CD4-positive, alpha-beta T cell treated with Interferon gamma for 1 hour (primary cell): ENCODE measurements around the gene INTS15.
A peak's percentile ranks its signal among the peaks of the same experiment; 100 is the strongest.
"Not testable (repeated sequence)": the region's sequence is repeated elsewhere in the genome, so short reads cannot be mapped to it uniquely, and the experiment has no call there.

Source experiments
- DNase-seq: peaks from one replicate; pipeline ENCODE4 v3.0.0-alpha.2; 2020

Gene INTS15

DNA sequence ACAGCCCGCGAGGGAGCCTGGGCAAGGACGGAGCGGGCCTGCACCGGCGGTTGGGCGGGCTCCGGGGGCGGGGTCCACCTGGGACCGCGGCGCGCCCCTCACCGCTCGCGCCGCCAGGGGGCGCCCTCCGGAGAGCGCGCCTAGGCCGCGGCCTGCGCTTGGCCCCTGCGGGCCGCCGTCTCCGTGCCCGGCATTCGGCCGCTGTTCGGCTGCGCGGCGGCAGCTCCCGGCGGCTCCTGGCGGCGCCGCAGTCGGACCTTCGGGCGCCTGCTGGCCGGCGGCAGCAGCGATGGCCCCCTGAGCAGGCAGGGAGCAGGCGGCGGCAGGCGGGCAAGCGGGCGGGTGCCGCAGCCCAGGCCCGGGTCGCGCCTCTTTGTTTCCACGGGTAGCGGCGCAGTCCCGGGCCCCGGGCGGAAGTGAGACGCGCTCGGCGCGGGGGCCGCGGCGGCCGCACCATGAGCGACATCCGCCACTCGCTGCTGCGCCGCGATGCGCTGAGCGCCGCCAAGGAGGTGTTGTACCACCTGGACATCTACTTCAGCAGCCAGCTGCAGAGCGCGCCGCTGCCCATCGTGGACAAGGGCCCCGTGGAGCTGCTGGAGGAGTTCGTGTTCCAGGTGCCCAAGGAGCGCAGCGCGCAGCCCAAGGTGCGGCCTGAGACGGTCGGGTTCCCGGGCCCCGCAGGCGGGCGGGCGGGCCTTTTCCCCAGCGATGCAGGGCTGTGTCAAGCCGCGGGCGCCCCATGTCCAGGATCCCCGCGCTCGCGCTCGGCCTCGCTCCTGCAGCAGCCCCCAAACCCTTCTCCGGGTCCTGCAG lies at the start of gene INTS15:
Gene INTS15, plus strand, starts transcription at position 193 of the 816 bp plus-strand sequence. Its CDS starts 263 bp downstream, at position 456.
- DNase-seq = peak; percentile 79

DNA sequence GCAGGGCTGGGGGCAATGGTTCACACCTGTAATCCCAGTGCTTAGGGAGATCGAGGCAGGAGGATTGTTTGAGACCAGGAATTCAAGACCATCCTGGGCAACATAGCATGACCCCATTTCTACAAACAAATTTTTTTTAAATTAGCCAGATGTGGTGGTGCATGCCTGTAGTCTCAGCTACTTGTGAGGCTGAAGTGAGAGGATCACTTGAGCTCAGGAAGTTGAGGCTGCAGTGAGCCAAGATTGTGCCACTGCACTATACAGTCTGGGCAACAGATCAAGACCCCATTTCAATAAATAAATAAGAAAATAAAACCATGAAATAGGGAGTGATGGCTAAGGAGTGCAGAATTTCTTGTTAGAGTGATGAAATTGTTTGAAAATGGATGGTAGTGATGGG lies 47.5 kb upstream of the INTS15 start:
- DNase-seq = no peak

DNA sequence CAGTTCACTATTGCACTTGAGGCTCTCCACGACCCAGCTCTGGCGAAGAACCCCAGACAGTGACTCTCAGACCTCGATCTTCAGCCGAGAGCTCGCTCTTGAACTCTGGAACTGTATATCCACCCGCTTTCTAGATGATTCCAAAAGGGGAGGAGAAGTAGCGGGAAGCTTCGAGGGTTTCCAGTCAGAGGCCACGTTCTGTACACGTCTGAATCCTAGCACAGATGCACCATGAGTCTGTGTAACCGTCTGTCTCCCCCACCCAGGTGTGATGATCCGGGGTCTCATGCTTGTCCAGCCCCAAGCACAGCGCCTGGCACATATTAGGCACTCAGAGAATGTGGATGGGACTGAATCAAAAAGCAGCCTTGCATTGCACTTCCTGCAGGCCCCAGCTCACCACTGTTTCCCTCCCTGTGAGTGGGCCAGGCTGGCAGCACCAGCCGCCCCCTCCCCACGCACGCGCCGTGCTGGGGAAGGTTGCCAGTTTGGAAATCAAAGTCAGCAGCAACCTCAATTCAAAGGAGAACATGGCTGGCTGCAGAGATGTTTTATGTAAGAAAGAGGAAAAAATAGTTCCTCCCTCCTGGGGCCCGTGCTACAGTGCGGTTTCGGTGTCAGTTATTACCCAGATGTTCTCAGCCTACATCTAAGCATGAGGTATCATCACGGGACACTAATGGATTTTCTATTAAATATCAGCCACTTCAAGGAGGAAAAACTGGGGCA lies 44.3 kb upstream of the INTS15 start:
- DNase-seq = no peak

DNA sequence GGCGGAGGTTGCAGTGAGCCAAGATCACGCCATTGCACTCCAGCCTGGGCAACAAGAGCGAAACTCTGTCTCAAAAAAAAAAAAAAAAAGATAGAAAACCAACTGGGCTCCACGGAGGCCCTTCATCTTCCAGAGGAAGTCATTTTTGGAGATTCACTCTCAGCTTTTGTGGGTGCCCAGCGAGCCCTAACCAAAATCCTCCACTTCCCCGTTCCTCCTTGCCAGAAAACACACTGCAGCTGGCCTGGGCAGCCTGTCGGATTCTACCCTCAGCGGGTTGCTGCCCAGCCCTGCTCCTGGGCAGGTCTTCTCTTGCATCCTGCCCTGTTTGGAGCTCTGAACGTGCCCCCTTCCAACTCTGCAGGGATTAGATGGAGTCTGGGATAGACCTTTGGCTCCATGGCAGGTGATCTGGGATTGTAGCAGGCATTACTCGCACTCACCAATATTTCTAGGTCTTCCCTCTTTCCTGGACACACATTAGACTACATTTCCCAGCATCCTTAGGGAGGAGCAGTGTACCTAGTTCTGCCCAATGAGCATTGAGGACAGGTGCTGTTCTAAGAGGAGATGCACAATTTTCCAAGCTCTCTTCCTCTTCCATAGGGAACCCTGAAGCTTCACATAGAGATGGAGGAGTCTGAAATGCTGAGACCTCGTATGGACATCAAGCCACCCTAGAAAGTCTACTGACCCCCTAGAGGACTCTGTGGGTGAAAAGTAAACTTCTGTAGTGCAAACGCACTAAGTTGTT lies 43.1 kb upstream of the INTS15 start:
- no peak for DNase-seq

DNA sequence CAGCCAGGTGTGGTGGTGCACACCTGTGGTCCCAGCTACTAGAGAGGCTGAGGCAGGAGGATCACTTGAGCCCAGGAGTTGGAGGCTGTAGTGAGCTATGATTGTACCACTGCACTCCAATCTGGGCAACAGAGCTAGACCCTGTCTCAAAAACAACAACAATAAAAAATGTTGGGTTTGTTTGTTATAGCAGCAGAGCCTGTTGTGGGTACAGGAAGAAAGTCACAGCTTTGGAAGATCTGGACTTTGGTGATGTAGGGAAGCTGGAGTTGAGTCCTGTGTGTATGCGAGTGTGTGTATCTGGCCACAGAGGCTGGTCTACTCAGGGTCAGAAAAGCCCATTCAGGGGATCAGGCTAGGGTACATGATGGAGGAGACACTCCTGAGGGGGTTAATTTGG lies 42.4 kb upstream of the INTS15 start:
- DNase-seq = no peak

DNA sequence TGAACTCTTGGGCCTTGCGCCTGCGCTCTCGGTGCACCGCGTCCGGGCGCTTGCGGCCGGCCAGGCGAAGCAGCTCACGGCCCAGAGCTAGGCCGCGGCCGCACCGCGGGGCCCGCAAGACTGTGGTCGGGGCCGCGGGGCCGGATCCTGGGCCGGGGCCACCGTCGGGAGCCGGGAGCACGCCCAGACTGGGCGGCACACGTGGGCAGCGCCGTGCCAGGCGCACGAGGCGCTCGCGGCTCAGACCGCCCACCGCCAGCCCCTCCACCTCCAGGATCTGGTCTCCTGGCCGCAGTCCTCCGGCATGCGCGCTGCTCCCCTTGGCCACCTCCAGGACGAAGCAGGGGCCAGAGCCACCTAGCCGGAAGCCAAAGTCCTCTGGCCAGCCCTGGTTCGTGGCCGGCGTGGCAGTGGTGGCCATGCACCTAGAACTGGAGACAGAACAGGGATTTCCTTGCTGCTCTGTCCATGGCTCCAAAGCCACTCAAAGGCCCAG lies 38.8 kb upstream of the INTS15 start, which contains the start of gene GRID2IP:
Gene GRID2IP, minus strand, starts transcription at position 446 of the 496 bp plus-strand sequence. Its CDS starts 25 bp downstream, at position 421.
- no peak for DNase-seq

DNA sequence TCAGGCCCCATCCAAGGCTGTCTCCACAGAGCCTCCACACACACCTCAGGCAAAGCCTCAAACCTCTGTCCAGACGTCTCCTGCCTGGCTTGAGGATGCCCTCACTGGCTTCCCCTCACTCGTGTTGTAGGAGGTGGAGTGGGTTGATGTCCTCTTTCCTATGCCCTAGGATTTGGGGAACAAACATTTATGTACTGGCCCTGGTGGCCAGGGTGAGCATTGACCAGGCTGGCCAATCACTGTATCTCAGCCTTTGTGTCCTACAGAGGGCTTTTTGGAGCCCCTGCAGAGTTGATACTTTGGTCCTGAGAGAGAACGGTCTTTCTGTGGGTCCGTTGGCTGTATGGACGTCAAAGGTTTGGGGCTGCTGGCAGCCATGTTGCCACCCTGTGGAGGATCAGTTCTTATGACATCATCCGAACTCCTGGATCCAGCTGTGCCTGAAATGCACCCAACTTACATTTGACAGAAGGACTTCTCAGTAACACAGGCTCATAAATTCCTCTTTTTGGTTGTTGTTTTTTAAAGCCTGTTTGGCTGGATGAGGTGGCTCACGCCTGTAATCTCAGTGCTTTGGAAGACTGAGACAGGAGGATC lies 36.3 kb upstream of the INTS15 start:
- DNase-seq = no peak

DNA sequence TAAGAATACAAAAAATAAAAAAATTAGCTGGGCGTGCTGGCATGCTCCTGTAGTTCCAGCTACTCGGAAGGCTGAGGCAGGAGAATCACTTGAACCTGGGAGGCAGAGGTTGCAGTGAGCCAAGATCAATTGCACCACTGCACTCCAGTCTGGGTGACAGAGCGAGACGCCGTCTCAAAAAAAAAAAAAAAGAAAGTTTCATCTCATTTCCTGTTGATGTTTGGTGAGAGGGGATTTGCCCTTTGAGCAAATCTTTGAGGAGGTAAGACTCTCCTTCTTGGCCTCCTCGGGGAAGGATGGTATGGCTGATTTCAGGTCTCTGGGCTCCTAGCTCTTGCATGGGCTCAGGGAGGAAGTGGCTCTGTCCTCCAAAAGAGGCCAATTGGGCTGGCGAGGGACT lies 35.0 kb upstream of the INTS15 start:
- no peak for DNase-seq

DNA sequence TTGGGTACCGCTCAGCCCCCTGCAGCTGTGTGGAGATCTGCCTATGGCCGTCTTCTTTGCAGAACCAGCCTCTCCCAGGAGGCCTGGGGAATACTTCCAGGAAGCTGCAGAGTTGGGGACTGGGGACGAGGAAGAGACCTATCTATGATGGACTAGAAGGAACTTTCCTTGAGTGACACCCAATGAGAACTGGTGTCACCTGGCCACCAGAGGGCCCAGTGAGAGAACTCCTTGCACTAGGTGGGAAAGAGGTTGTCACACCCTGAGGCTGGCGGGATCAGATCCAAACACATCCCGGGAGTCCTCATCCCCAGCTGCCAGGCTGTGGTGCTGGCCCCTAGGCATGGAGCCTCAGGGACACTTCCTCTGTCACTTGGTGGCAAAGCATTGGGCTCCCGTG lies 33.6 kb upstream of the INTS15 start:
- no peak for DNase-seq

DNA sequence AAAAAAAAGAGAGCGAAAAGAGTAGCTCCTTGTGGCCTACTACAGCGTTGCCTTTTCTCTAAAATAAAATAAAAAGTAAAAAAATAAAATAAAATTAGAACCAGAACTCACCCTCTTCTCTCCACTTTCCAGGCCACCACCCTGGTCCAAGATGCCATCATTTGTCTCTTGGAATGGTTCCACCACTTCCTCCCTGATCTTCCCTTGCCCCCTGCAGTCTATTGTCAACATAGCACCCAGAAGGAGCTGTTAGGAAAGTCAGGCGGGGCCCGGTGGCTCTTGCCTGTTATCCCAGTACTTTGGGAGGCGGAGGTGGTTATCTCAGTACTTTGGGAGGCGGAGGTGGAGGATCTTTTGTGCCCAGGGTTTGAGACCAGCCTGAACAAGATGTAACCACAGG lies 31.0 kb upstream of the INTS15 start:
- DNase-seq = peak; percentile 10

DNA sequence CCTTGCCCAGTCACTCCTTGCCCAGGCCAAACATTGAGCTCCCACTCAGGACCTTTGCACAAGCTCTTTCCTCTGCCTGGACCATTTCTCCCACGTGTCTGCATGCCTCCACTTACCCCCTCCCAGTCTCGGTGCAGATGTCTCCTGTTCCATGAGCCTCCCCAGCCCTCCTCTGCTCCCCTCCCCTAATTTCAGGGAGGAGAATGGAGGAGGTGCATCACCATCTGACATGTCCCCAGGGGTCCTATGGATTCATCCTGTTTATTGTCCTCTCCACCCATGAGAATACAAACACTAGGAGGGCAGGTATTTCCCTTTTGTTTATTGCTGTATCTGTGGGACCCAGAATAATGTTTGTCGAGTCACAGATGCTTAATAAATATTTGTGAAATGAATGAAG lies 29.9 kb upstream of the INTS15 start:
- no peak for DNase-seq

DNA sequence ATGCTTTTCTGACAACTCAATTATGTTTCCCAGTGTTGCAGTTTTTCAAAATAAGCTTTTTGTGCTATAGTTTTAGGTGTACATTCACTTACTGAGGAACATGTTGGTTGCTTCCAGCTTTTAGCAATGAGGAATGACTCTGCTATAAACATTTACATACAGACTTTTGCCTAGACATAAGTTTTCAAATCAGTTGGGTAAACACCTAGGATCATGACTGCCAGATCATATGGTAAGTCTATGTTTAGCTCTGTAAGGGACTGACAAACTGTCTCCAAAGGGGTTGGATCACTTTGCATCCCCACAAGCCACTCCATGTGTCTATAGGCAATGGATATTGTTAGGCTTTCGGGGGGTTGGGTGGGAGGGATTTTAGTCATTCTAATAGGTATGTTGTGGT lies 27.7 kb upstream of the INTS15 start:
- no peak for DNase-seq

DNA sequence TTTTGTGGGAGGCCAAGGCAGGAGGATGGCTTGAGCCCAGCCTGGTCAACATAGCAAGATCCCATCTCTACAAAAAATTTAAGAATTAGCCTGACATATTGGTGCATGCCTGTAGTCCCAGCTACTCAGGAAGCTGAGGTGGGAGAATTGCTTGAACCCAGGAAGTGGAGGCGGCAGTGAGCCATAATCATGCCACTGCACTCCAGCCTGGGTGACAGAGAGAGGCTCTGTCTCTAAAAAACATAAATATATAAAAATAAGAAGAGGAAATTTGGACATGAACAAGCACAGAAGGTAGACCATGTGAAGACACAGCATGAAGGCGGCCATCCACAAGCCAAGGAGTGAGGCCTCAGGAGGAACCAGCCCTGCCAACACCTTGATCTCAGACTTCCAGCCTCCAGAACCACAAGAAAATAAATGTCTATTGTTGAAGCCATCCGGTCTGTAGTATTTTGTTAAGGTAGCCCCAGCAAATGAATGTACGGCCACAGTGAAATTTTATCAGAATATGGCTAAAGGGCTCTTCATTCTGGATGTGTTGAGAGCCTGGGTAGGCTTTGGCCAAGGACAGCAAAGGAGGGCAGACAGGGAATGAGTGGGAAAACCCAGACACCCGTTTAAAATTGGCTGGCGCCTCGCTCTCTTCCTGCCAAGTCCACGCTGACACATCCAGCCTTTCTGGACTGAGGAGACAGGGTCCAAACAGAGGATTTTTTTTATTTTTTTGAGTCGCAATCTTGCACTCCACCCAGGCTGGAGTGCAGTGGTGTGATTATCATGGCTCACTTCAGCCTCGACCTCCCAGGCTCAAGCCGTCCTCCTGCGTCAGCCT lies 25.7 kb upstream of the INTS15 start:
- no peak for DNase-seq

DNA sequence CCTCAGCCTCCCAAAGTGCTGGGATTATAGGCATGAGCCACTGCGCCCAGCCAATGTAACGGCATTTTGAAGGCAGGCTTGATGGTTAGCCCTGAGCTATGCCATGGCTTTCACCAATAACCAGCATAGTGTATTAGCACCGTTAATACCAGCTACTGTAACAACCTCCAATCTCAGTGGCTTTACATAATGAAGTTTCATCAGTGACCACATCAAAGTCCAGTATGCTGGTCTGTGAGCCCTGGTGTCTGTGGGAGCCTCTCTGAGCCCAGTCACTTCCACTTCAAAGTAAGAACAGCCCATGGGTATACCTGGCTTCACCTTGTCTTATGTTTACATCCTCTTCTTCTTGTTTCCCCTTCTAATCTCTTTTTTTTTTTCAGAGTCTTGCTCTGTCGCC lies 24.2 kb upstream of the INTS15 start:
- DNase-seq = no peak

DNA sequence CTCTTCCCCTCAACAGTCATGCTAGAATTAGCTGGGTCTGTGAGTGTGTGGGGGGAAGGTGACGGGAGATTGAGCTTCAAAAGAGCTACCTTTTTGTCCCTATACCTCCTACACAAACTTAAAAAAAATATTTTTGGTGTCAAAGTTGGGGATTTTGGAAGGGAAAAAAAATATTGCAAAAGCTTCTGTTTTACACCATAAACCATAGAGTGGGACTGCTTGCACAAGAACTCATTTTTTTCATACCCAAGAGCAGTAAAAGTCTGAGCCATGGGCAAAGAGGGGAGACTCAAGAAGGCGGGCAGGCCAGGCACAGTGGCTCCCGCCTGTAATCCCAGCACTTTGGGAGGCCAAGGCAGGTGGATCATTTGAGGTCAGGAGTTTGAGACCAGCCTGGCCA lies 21.9 kb upstream of the INTS15 start:
- no peak for DNase-seq

DNA sequence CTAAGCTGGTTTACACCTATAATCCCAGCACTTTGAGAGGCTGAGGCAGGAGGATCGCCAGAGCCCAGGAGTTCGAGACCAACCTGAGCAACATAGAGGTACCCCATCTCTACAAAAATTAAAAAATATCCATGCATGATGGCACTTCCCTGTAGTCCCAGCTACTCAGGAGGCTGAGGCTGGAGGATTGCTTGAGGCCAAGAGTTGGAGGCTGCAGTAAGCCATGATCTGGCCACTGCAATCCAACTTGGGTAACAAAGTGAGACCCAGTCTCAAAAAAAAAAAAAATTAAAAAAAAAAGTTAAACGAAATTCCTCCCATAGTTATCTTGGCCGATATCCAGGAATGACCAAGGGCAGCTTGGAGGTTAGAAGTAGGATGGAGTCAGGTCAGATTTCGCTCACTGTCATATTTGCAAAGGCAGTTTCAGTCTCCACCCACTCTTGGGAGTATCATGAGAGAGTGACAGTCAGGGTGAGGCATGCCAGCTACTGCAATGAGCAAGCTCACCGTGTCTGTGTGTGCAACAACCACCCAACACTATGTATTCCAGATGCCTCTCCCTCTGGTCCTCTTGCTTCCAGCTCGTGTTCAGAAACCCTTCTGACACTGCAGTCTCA lies 18.6 kb upstream of the INTS15 start:
- DNase-seq = no peak

DNA sequence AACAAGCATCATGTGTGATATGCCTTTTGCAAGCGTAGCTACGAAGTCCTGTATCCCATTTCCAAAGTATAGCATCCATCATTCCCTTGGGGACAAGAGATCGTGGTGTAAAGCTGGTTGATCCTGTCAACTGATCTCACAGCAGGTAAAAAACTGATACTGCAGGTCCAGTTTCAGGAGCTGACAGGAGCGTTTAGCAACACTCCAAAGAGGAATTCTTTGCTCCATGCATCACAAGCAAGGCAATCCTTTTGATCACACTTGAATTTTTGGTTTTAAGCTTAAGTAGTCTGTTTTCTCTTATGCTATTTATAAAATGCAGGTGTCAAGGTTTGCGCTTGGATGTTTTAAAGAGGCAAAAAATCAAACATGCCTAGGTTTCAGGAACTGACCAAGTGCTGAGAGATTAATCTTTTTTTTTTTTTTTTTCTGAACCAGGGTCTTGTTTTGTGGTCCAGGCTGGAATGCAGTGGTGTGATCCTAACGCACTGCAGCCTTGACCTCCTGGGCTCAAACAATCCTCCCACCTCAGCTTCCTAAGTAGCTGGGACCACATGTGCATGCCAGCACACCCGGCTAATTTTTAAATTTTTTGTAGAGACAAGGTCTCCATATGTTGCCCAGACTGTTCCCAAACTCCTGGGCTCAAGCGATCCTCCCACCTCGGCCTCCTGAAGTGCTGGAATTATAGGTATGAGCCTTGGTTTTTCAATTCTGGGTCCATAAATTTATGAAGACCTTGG lies 14.4 kb upstream of the INTS15 start:
- DNase-seq = no peak

DNA sequence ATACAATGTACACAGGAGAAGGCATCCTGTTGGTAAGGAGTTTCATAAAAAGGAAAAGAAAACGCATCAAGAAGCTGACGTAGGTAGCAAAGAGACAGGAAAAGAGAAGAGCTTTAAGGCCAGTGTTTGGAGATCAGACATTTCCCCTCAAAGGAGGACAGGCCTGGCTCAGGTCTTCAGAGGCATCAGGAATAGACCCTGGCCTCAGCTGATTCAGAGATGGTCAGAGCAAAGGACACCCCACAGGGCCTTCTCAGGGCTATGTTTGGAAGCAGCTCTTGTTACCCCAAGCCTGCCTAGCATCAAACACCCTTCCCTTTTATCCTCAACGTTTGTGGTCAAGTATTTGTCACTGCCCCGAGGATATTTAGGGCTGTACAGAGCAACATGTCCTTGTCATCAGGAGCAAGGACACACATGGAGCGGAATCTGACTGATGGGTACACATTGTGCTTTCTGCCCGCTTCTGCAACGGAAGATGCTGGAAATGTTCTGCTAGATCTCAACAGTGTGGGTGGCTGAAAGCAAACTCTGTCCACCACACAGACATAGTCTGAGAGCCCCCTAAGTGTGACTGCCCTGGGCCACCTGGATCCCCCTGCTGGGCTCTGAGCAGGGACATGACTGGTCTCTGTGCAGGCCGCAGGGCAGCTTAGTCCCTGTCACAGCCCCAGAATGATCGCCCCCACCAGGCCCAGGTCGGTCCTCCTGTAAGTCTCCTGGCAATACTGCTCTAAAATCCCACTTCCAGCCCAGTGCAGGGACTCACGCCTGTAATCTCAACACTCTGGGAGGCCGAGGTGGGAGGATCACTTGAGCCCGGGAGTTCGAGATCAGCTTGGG lies 13.6 kb upstream of the INTS15 start:
- no peak for DNase-seq

DNA sequence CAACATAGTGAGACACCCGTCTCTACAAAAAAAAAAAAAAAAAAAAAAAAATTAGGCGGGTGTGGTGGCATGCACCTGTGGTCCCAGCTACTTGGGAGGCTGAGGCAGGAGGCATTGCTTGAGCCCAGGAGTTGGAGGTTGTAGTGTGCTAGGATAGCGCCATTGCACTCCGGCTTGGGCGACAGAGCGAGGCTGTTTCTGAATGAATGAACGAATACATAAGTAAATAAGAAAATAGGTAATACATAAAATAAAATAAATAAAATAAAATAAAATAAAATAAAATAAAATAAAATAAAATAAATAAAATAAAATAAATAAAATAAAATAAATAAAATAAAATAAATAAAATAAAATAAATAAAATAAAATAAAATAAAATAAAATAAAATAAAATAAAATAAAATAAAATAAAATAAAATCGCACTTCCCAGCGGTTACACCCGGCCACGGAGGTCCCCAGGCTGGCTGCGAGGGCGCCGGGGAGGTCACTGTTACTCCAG lies 12.9 kb upstream of the INTS15 start:
- DNase-seq = not testable (repeated sequence)
